LoVo (cell line): ENCODE data around the gene EMILIN2.

Source experiments
- DNase-seq: peaks from one replicate; pipeline ENCODE4 v3.0.0-alpha.2; 2016; ENCODE audit warnings: low spot score

The EMILIN2 gene

GRCh38 chr18:2900684-2901422, 54.0 kb downstream of the EMILIN2 start:
- DNase-seq, result no peak

GRCh38 chr18:2901423-2901985, 54.7 kb downstream of the EMILIN2 start:
- DNase-seq, result no peak

- no peak for DNase-seq
Measured at GRCh38 chr18:2902327-2902726, 55.5 kb downstream of the EMILIN2 start.

GRCh38 chr18:2903006-2903405, 56.2 kb downstream of the EMILIN2 start:
- DNase-seq, result peak; percentile 32

- peak; percentile 51 for DNase-seq
Measured at GRCh38 chr18:2905854-2906703, 59.3 kb downstream of the EMILIN2 start.

GRCh38 chr18:2906704-2907549, 60.1 kb downstream of the EMILIN2 start:
- DNase-seq, result peak; percentile 56

GRCh38 chr18:2907550-2908135, 60.8 kb downstream of the EMILIN2 start:
- no peak for DNase-seq

- no peak for DNase-seq
Measured at GRCh38 chr18:2908166-2908945, 61.5 kb downstream of the EMILIN2 start.

- no peak for DNase-seq
Measured at GRCh38 chr18:2908946-2909335, 62.1 kb downstream of the EMILIN2 start.

GRCh38 chr18:2909431-2910140, 62.8 kb downstream of the EMILIN2 start:
- DNase-seq, result no peak

GRCh38 chr18:2910261-2910660, 63.5 kb downstream of the EMILIN2 start:
- DNase-seq, result no peak

- DNase-seq, result no peak
Measured at GRCh38 chr18:2910751-2911425, 64.1 kb downstream of the EMILIN2 start.

- DNase-seq, result no peak
Measured at GRCh38 chr18:2911533-2911932, 64.7 kb downstream of the EMILIN2 start.

- no peak for DNase-seq
Measured at GRCh38 chr18:2912357-2913299, 65.8 kb downstream of the EMILIN2 start.

- DNase-seq, result no peak
Measured at GRCh38 chr18:2913398-2914005, 66.7 kb downstream of the EMILIN2 start.

GRCh38 chr18:2914185-2914880, 67.5 kb downstream of the EMILIN2 start:
- no peak for DNase-seq

GRCh38 chr18:2914881-2915240, 68.1 kb downstream of the EMILIN2 start:
- DNase-seq, result no peak
